Neural cell (in vitro differentiated cells): ENCODE data around the gene USE1.

ENCODE experiments used
- POLR2AphosphoS5 ChIP-seq: IDR thresholded peaks from 2 replicates; pipeline ENCODE4 v1.6.1; 2012
- TF ChIP-seq, protein P1 (sequence below): fragments of 450-650 bp; IDR thresholded peaks from 2 replicates; pipeline ENCODE4 v1.5.1; 2014; ENCODE audit warnings: antibody characterized with exemption, mild to moderate bottlenecking, moderate library complexity; ENCODE audit not compliant: poor library complexity, severe bottlenecking

DNA sequence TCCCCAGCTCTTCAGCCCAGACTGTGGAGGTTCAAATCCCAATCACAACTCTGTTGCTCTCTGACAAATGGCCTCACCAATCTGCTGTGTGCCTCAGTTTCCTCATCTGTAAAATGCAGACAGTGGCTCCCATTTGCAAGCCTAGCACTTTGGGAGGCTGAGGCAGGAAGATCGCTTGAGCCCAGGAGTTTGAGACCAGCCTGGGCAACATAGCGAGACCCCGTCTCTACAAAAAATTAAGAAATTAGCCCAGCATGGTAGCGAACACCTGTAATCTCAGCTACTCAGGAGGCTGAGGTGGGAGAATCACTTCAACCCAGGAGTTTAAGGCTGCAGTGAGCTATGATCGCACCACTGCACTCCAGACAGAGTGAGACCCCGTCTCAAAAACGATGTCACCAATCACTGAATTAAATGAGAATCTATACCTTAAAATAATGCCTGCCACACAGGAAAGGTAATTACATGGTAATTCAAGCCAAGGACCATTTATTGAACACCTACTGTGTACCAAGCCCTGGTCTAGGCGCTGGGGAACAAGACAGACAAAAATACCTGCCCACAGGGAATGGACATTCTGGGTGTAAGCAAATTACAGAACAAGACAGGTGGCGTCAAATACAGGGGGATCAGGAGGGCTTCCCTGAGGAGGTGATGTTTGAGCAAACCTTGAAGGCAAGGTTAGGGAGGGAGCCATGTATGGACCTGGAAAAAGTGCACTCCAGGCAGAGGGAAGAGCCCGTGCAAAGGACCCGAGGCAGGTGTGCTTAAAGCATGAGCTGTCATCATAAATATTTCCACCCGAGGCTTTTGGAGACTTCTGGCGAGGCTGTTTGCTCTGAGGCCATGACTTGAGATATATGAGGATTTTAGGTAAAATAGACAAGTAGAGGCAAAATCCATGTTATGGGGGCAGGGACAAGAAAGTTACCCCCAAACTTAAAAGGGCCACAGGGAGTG lies 22.9 kb downstream of the USE1 start:
- TF ChIP-seq, protein P1, sequence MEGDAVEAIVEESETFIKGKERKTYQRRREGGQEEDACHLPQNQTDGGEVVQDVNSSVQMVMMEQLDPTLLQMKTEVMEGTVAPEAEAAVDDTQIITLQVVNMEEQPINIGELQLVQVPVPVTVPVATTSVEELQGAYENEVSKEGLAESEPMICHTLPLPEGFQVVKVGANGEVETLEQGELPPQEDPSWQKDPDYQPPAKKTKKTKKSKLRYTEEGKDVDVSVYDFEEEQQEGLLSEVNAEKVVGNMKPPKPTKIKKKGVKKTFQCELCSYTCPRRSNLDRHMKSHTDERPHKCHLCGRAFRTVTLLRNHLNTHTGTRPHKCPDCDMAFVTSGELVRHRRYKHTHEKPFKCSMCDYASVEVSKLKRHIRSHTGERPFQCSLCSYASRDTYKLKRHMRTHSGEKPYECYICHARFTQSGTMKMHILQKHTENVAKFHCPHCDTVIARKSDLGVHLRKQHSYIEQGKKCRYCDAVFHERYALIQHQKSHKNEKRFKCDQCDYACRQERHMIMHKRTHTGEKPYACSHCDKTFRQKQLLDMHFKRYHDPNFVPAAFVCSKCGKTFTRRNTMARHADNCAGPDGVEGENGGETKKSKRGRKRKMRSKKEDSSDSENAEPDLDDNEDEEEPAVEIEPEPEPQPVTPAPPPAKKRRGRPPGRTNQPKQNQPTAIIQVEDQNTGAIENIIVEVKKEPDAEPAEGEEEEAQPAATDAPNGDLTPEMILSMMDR = no peak
- no peak for TF ChIP-seq POLR2AphosphoS5
